HepG2 (cell line): ENCODE results near the gene JAG1. TPM values are rescaled to one million over a fixed set of nuclear protein-coding genes. Genes with fewer than 3 reads are reported as not detected.

Source experiments
- DNMT3B ChIP-seq: conservative IDR thresholded peaks from 2 replicates; pipeline ENCODE4 v1.6.1; 2016; ENCODE audit warnings: missing biosample characterization, control low read depth
- HES4 ChIP-seq: sonication (generic); formaldehyde crosslinking; IDR thresholded peaks from 2 replicates; pipeline ENCODE4 v1.9.0; 2021; ENCODE audit warnings: mild to moderate bottlenecking, missing genetic modification reagents, borderline replicate concordance
- HMG20B ChIP-seq: conservative IDR thresholded peaks from 2 replicates; pipeline ENCODE4 v1.6.1; 2016; ENCODE audit warnings: missing genetic modification reagents, missing compliant biosample characterization
- MAZ ChIP-seq, 2 experiments: sonication (generic) in 1 of 2; formaldehyde crosslinking in 1 of 2; IDR thresholded peaks; 2 replicates each; pipeline versions ENCODE4 v1.5.0 to v1.6.1; 2012 to 2020; ENCODE audit warnings: low read depth in 2 of 2, mild to moderate bottlenecking in 2 of 2, borderline replicate concordance in 1 of 2, improper control_type of control experiment in 1 of 2, low read length in 1 of 2, missing genetic modification reagents in 1 of 2, moderate library complexity in 1 of 2
- MLLT10 ChIP-seq: sonication (generic); formaldehyde crosslinking; IDR thresholded peaks from 2 replicates; pipeline ENCODE4 v1.4.0; 2020; ENCODE audit warnings: missing genetic modification reagents
- MXD3 ChIP-seq: IDR thresholded peaks from 2 replicates; pipeline ENCODE4 v1.6.1; 2016; ENCODE audit warnings: mild to moderate bottlenecking, missing biosample characterization, missing genetic modification reagents
- NFATC3 ChIP-seq: sonication (generic); formaldehyde crosslinking; IDR thresholded peaks from 2 replicates; pipeline ENCODE4 v1.5.1; 2020; ENCODE audit warnings: mild to moderate bottlenecking, missing genetic modification reagents
- NFE2L2 ChIP-seq: fragments of 150-350 bp; IDR thresholded peaks from 2 replicates; pipeline ENCODE4 v1.6.1; 2014; ENCODE audit warnings: low read length
- NFRKB ChIP-seq: fragments of 450-650 bp; IDR thresholded peaks from 2 replicates; pipeline ENCODE4 v1.6.1; 2017
- POGZ ChIP-seq: sonication (generic); formaldehyde crosslinking; IDR thresholded peaks from 2 replicates; pipeline ENCODE4 v1.4.0; 2020; ENCODE audit warnings: mild to moderate bottlenecking, missing genetic modification reagents
- TBX2 ChIP-seq: sonication (generic); formaldehyde crosslinking; IDR thresholded peaks from 2 replicates; pipeline ENCODE4 v1.5.0; 2020; ENCODE audit warnings: missing genetic modification reagents, mild to moderate bottlenecking, borderline replicate concordance
- TRIM22 ChIP-seq: fragments of 450-650 bp; IDR thresholded peaks from 2 replicates; pipeline ENCODE4 v1.6.1; 2017
- ZBTB39 ChIP-seq: sonication (generic); formaldehyde crosslinking; IDR thresholded peaks from 2 replicates; pipeline ENCODE4 v1.5.0; 2020; ENCODE audit warnings: missing genetic modification reagents
- ZMYM4 ChIP-seq: sonication (generic); formaldehyde crosslinking; IDR thresholded peaks from 2 replicates; pipeline ENCODE4 v1.8.1; 2023; ENCODE audit warnings: mild to moderate bottlenecking, missing genetic modification reagents
- ZNF138 ChIP-seq: sonication (generic); formaldehyde crosslinking; IDR thresholded peaks from 2 replicates; pipeline ENCODE4 v1.5.0; 2020; ENCODE audit warnings: mild to moderate bottlenecking, low read depth, missing genetic modification reagents
- ZNF263 ChIP-seq: sonication (generic); formaldehyde crosslinking; IDR thresholded peaks from 2 replicates; pipeline ENCODE4 v1.4.0; 2020; ENCODE audit warnings: missing genetic modification reagents
- ZNF276 ChIP-seq: sonication (generic); formaldehyde crosslinking; IDR thresholded peaks from 2 replicates; pipeline ENCODE4 v1.4.0; 2020; ENCODE audit warnings: mild to moderate bottlenecking, low read depth, missing genetic modification reagents
- ZNF30 ChIP-seq: sonication (generic); formaldehyde crosslinking; IDR thresholded peaks from 2 replicates; pipeline ENCODE4 v1.5.0; 2020; ENCODE audit warnings: mild to moderate bottlenecking, missing genetic modification reagents
- ZNF343 ChIP-seq: sonication (generic); formaldehyde crosslinking; IDR thresholded peaks from 2 replicates; pipeline ENCODE4 v1.4.0; 2020; ENCODE audit warnings: mild to moderate bottlenecking, missing genetic modification reagents
- ZNF501 ChIP-seq: sonication (generic); formaldehyde crosslinking; IDR thresholded peaks from 2 replicates; pipeline ENCODE4 v1.5.1; 2020; ENCODE audit warnings: mild to moderate bottlenecking, moderate library complexity, missing genetic modification reagents
- ZNF574 ChIP-seq: sonication (generic); formaldehyde crosslinking; IDR thresholded peaks from 2 replicates; pipeline ENCODE4 v1.4.0; 2020; ENCODE audit warnings: missing genetic modification reagents
- ZNF749 ChIP-seq: sonication (generic); formaldehyde crosslinking; IDR thresholded peaks from 2 replicates; pipeline ENCODE4 v1.8.0; 2022; ENCODE audit warnings: mild to moderate bottlenecking, missing genetic modification reagents, moderate library complexity, borderline replicate concordance
- polyA plus RNA-seq, 8 experiments: library from polyadenylated mRNA; depleted of rRNA in 3 of 8; stranded (reverse) in 7 of 8; unstranded in 1 of 8; fragments of >200 nt; fragmentation: Illumina TruSeq in 4 of 8; extraction: Trizol in 4 of 8; gene quantifications; 2 replicates each; pipeline versions ENCODE4 v1.2.1 to v1.2.3, GENCODE V29; 2011 to 2016; ENCODE audit warnings: low read depth in 4 of 8, missing spikeins in 1 of 8, mixed read lengths in 1 of 8; ENCODE audit not compliant: insufficient read depth in 1 of 8
- total RNA-seq, 5 experiments: library from RNA; depleted of rRNA; stranded (reverse); fragments of >200 nt; fragmentation: Illumina TruSeq; extraction: Trizol; gene quantifications; 2 replicates each; pipeline ENCODE4 v1.2.3, GENCODE V29; 2016; ENCODE audit warnings: low read depth in 1 of 5

The JAG1 gene
- total and polyA plus RNA-seq, 2 of the 13 experiments (the other 11 are each of a cell fraction or from before 2014, with no cell fraction given): 47.1 to 56.3 TPM

- TF ChIP-seq MXD3 (CRISPR knock-in tag) (peak; percentile 58; the same call in 1 of the 2 replicates), HMG20B (CRISPR knock-in tag) (no peak), ZNF30 (no peak), TRIM22 (no peak), TBX2 (no peak; the same call in 1 of the 2 replicates), HES4 (CRISPR knock-in tag) (no peak), ZNF501 (no peak; the same call in 1 of the 2 replicates), NFATC3 (CRISPR knock-in tag) (no peak), DNMT3B (no peak), ZNF574 (CRISPR knock-in tag) (no peak), NFRKB (no peak), ZNF263 (CRISPR knock-in tag) (no peak), MAZ (IDR thresholded peaks at IDR 0.05; ENCODE audit: borderline replicate concordance, low read depth, low read length) (peak; percentile 94), MAZ (CRISPR knock-in tag; IDR thresholded peaks at IDR 0.05; ENCODE audit: low read depth) (peak; percentile 50; the same call in 1 of the 2 replicates), ZNF749 (no peak), ZBTB39 (CRISPR knock-in tag) (no peak), ZNF343 (CRISPR knock-in tag) (0 out of 2 replicates have a peak, but pooled peaks have one; percentile 71), ZNF276 (CRISPR knock-in tag) (no peak), ZMYM4 (CRISPR knock-in tag) (0 out of 2 replicates have a peak, but pooled peaks have one; percentile 65), NFE2L2 (no peak), POGZ (CRISPR knock-in tag) (peak; percentile 63; the same call in 1 of the 2 replicates), ZNF138 (CRISPR knock-in tag) (no peak; the same call in 1 of the 2 replicates), MLLT10 (CRISPR knock-in tag) (no peak)
These were observed 2.4 kb downstream of the JAG1 start (continued) for GRCh38 chr20:10671221-10671918.
